HEK293 (cell line): ENCODE data around the gene CYB5B.
A peak's percentile ranks its signal among the peaks of the same experiment; 100 is the strongest.

Experiments
- AEBP2 ChIP-seq: fragments of 450-650 bp; formaldehyde crosslinking; IDR thresholded peaks from 2 replicates; pipeline ENCODE4 v1.5.1; 2016; ENCODE audit warnings: missing biosample characterization, missing genetic modification characterization, borderline replicate concordance
- ATF2 ChIP-seq: fragments of 450-650 bp; formaldehyde crosslinking; IDR thresholded peaks from 2 replicates; pipeline ENCODE4 v1.5.1; 2016; ENCODE audit warnings: missing biosample characterization, missing genetic modification characterization, low read depth
- BCL11A ChIP-seq: fragments of 450-650 bp; formaldehyde crosslinking; IDR thresholded peaks from 2 replicates; pipeline ENCODE4 v1.5.1; 2016; ENCODE audit warnings: low read depth, missing biosample characterization, missing genetic modification characterization
- CTCF ChIP-seq: fragments of 450-650 bp; formaldehyde crosslinking; IDR thresholded peaks from 2 replicates; pipeline ENCODE4 v1.5.1; 2016; ENCODE audit warnings: missing biosample characterization, missing genetic modification characterization
- ELK4 ChIP-seq: IDR thresholded peaks from 2 replicates; pipeline ENCODE4 v1.6.1; 2011; ENCODE audit warnings: mild to moderate bottlenecking, low read depth, low read length, borderline replicate concordance
- REST ChIP-seq: fragments of 450-650 bp; formaldehyde crosslinking; IDR thresholded peaks from 2 replicates; pipeline ENCODE4 v1.5.1; 2016; ENCODE audit warnings: missing biosample characterization, missing genetic modification characterization
- ZBTB11 ChIP-seq: fragments of 450-650 bp; formaldehyde crosslinking; conservative IDR thresholded peaks from 2 replicates; pipeline ENCODE4 v1.5.1; 2016; ENCODE audit warnings: low read depth, missing biosample characterization, missing genetic modification characterization
- ZEB2 ChIP-seq: fragments of 450-650 bp; formaldehyde crosslinking; IDR thresholded peaks from 2 replicates; pipeline ENCODE4 v1.5.1; 2016; ENCODE audit warnings: missing biosample characterization, missing genetic modification characterization
- ZNF114 ChIP-seq: fragments of 450-650 bp; formaldehyde crosslinking; IDR thresholded peaks from 2 replicates; pipeline ENCODE4 v1.5.0; 2017; ENCODE audit warnings: missing biosample characterization, missing genetic modification characterization
- ZNF133 ChIP-seq: fragments of 450-650 bp; formaldehyde crosslinking; IDR thresholded peaks from 2 replicates; pipeline ENCODE4 v1.5.1; 2016; ENCODE audit warnings: missing biosample characterization, missing genetic modification characterization
- ZNF138 ChIP-seq: fragments of 450-650 bp; formaldehyde crosslinking; IDR thresholded peaks from 2 replicates; pipeline ENCODE4 v1.5.1; 2016; ENCODE audit warnings: missing biosample characterization, missing genetic modification characterization, borderline replicate concordance
- ZNF280D ChIP-seq: fragments of 450-650 bp; formaldehyde crosslinking; IDR thresholded peaks from 2 replicates; pipeline ENCODE4 v1.5.1; 2016; ENCODE audit warnings: missing biosample characterization, missing genetic modification characterization
- ZNF292 ChIP-seq: fragments of 450-650 bp; formaldehyde crosslinking; IDR thresholded peaks from 2 replicates; pipeline ENCODE4 v1.5.1; 2016; ENCODE audit warnings: low read depth, missing biosample characterization, missing genetic modification characterization, borderline replicate concordance
- ZNF302 ChIP-seq: fragments of 450-650 bp; formaldehyde crosslinking; IDR thresholded peaks from 2 replicates; pipeline ENCODE4 v1.5.1; 2016; ENCODE audit warnings: missing biosample characterization, missing genetic modification characterization, low read depth
- ZNF394 ChIP-seq: fragments of 450-650 bp; formaldehyde crosslinking; IDR thresholded peaks from 2 replicates; pipeline ENCODE4 v1.5.1; 2016; ENCODE audit warnings: missing biosample characterization, missing genetic modification characterization, mild to moderate bottlenecking, moderate library complexity, borderline replicate concordance
- ZNF426 ChIP-seq: fragments of 450-650 bp; formaldehyde crosslinking; IDR thresholded peaks from 2 replicates; pipeline ENCODE4 v1.5.1; 2017; ENCODE audit warnings: missing biosample characterization, missing genetic modification characterization, mild to moderate bottlenecking, inconsistent platforms, moderate library complexity
- ZNF530 ChIP-seq: fragments of 450-650 bp; formaldehyde crosslinking; IDR thresholded peaks from 2 replicates; pipeline ENCODE4 v1.5.1; 2016; ENCODE audit warnings: low read depth, missing biosample characterization, missing genetic modification characterization
- ZNF621 ChIP-seq: fragments of 450-650 bp; formaldehyde crosslinking; IDR thresholded peaks from 2 replicates; pipeline ENCODE4 v1.5.1; 2017; ENCODE audit warnings: missing biosample characterization, missing genetic modification characterization
- ZNF664 ChIP-seq: fragments of 450-650 bp; formaldehyde crosslinking; IDR thresholded peaks from 2 replicates; pipeline ENCODE4 v1.5.1; 2016; ENCODE audit warnings: missing biosample characterization, missing genetic modification characterization

CYB5B gene

GRCh38 chr16:69407702-69408323 is 16.6 kb upstream of the CYB5B start (continued):
- TF ChIP-seq ELK4 = no peak
- no peak for TF ChIP-seq ZNF133 (tag by site-specific recombination)
- TF ChIP-seq ZBTB11 = peak; percentile 81
- no peak for TF ChIP-seq ZNF280D
- TF ChIP-seq ZNF394 (tag by site-specific recombination) = peak; percentile 95
- peak; percentile 78 for TF ChIP-seq REST (tag by site-specific recombination)
- TF ChIP-seq AEBP2 (tag by site-specific recombination) = no peak; the same call in 1 of the 2 replicates
- 0 out of 2 replicates have a peak, but pooled peaks have one; percentile 43 for TF ChIP-seq ZNF530 (tag by site-specific recombination)
- no peak for TF ChIP-seq ZNF114 (tag by site-specific recombination)
- no peak for TF ChIP-seq BCL11A
- TF ChIP-seq ZNF664 (tag by site-specific recombination) = peak; percentile 82
- TF ChIP-seq ATF2 (tag by site-specific recombination) = no peak
- peak; percentile 73; the same call in 1 of the 2 replicates for TF ChIP-seq ZNF138 (tag by site-specific recombination)
- 0 out of 2 replicates have a peak, but pooled peaks have one; percentile 35 for TF ChIP-seq ZNF292 (tag by site-specific recombination)
- TF ChIP-seq ZEB2 (tag by site-specific recombination) = no peak
- no peak for TF ChIP-seq ZNF621 (tag by site-specific recombination)
- peak; percentile 89 for TF ChIP-seq ZNF426 (tag by site-specific recombination)
- TF ChIP-seq ZNF302 (tag by site-specific recombination) = 0 out of 2 replicates have a peak, but pooled peaks have one; percentile 71
- TF ChIP-seq CTCF (tag by site-specific recombination) = no peak
